HCT116 (cell line): ENCODE measurements around the gene CORO2A. TPM values are rescaled to one million over a fixed set of nuclear protein-coding genes. Genes with fewer than 3 reads are reported as not detected.

Source experiments
- ATAC-seq: fragments of 200-7000 bp; cut with Tn5 transposase; 2 replicates; pipeline ENCODE4 v1.9.1; 2020; ENCODE audit warnings: mild to moderate bottlenecking, moderate library complexity
- BruUV-seq: library from RNA; stranded (reverse); fragments of 400-500 nt; replicated peaks from 2 replicates; lab custom pipeline; 2021; lab: Mats Ljungman, UMichigan
- CTCF ChIA-PET: fragments of 300-600 bp; sonication (Branson Sonifier 250); formaldehyde crosslinking; loops from one replicate; lab custom pipeline; 2021; ENCODE audit warnings: antibody characterized with exemption; lab: Charles Lee
- POLR2A ChIA-PET: fragments of 300-600, 350-600 bp; sonication (Branson Sonifier 250); formaldehyde crosslinking; loops from one replicate; lab custom pipeline; 2021; ENCODE audit warnings: antibody characterized with exemption; lab: Charles Lee
- RAD21 ChIA-PET, 2 experiments: fragments of 300-600 bp; sonication (Branson Sonifier 250); formaldehyde crosslinking; loops; one replicate each; lab custom pipeline; 2023; ENCODE audit warnings: low total read pairs in 2 of 2; ENCODE audit not compliant: uncharacterized antibody in 2 of 2, unreplicated experiment in 2 of 2, low non-redundant PET in 1 of 2; lab: Charles Lee
- DNase-seq: peaks from one replicate; pipeline ENCODE4 v3.0.0-alpha.2; 2010; ENCODE audit warnings: low read depth, low spot score
- H2AFZ ChIP-seq: fragments of 200-600 bp; shearing (Covaris generic), sonication (generic); 2 replicates; pipeline ENCODE4 v1.6.1; 2017; ENCODE audit warnings: low read depth, mixed run types, mixed read lengths, antibody characterized with exemption, low read length; ENCODE audit not compliant: poor library complexity, severe bottlenecking
- H3K27ac ChIP-seq: 2 replicates; pipeline ENCODE4 v1.5.1; 2012; ENCODE audit warnings: low read depth, low read length
- H3K27me3 ChIP-seq: fragments of 200-600 bp; sonication (generic); 2 replicates; pipeline ENCODE4 v1.6.1; 2016; ENCODE audit warnings: mixed run types, low read length, mixed read lengths; ENCODE audit not compliant: insufficient read depth
- H3K36me3 ChIP-seq, 2 experiments: fragments of 200-500 bp in 1 of 2; fragments of 200-600 bp in 1 of 2; sonication (Bioruptor generic) in 1 of 2; sonication (generic) in 1 of 2; 2 replicates each; pipeline versions ENCODE4 v1.5.1 to v1.6.1; 2014 to 2016; ENCODE audit warnings: low read length in 2 of 2, inconsistent platforms in 1 of 2, mixed read lengths in 1 of 2, mixed run types in 1 of 2; ENCODE audit not compliant: insufficient read depth in 2 of 2, control insufficient read depth in 1 of 2
- H3K4me1 ChIP-seq, 2 experiments: fragments of 200-600 bp in 1 of 2; sonication (generic) in 1 of 2; 2 replicates each; pipeline versions ENCODE4 v1.5.1 to v1.6.1; 2012 to 2017; ENCODE audit warnings: low read length in 2 of 2, inconsistent platforms in 1 of 2, mild to moderate bottlenecking in 1 of 2, mixed read lengths in 1 of 2, mixed run types in 1 of 2, moderate library complexity in 1 of 2; ENCODE audit not compliant: insufficient read depth in 2 of 2, control insufficient read depth in 1 of 2
- H3K4me2 ChIP-seq: fragments of 200-600 bp; sonication (generic); 2 replicates; pipeline ENCODE4 v1.6.1; 2017; ENCODE audit warnings: mixed run types, low read length, mixed read lengths
- H3K4me3 ChIP-seq, 2 experiments: fragments of 200-600 bp in 1 of 2; sonication (generic) in 1 of 2; replicated peaks in 1 of 2; 2 replicates each; pipeline ENCODE4 v1.5.1; 2011 to 2016; ENCODE audit warnings: low read length in 2 of 2, control low read depth in 1 of 2, low read depth in 1 of 2, mild to moderate bottlenecking in 1 of 2, mixed read lengths in 1 of 2, mixed run types in 1 of 2
- H3K79me2 ChIP-seq: fragments of 200-600 bp; sonication (generic); 2 replicates; pipeline ENCODE4 v1.6.1; 2017; ENCODE audit warnings: mild to moderate bottlenecking, mixed run types, low read length, moderate library complexity, mixed read lengths; ENCODE audit not compliant: insufficient read depth
- H3K9ac ChIP-seq: fragments of 200-600 bp; sonication (generic); 2 replicates; pipeline ENCODE4 v1.6.1; 2016; ENCODE audit warnings: low read length, mixed read lengths
- H3K9me2 ChIP-seq: fragments of 200-600 bp; sonication (generic), shearing (Covaris generic); 2 replicates; pipeline ENCODE4 v1.6.1; 2017; ENCODE audit warnings: mixed run types, mild to moderate bottlenecking, moderate library complexity; ENCODE audit not compliant: insufficient read depth
- H3K9me3 ChIP-seq, 2 experiments: fragments of 200-500 bp in 1 of 2; fragments of 200-600 bp in 1 of 2; sonication (Bioruptor generic) in 1 of 2; sonication (generic) in 1 of 2; 2 replicates each; pipeline ENCODE4 v1.6.1; 2014 to 2017; ENCODE audit warnings: low read length in 2 of 2, mixed read lengths in 2 of 2, inconsistent platforms in 1 of 2, low read depth in 1 of 2, mild to moderate bottlenecking in 1 of 2, mixed run types in 1 of 2, moderate library complexity in 1 of 2; ENCODE audit not compliant: control insufficient read depth in 1 of 2, insufficient read depth in 1 of 2
- H4K20me1 ChIP-seq: fragments of 200-600 bp; sonication (generic), shearing (Covaris generic); 2 replicates; pipeline ENCODE4 v1.6.1; 2017; ENCODE audit warnings: mixed run types, mild to moderate bottlenecking, moderate library complexity; ENCODE audit not compliant: insufficient read depth
- CBX3 ChIP-seq: IDR thresholded peaks from 2 replicates; pipeline ENCODE4 v1.6.1; 2012; ENCODE audit warnings: low read depth
- CEBPB ChIP-seq: IDR thresholded peaks from 2 replicates; pipeline ENCODE4 v1.6.1; 2012; ENCODE audit warnings: low read depth
- EGR1 ChIP-seq: IDR thresholded peaks from 2 replicates; pipeline ENCODE4 v1.6.1; 2012; ENCODE audit warnings: low read depth
- EZH2 ChIP-seq: fragments of 200-600 bp; sonication (generic); IDR thresholded peaks from 2 replicates; pipeline ENCODE4 v1.6.1; 2017; ENCODE audit warnings: antibody characterized with exemption, mixed run types
- EZH2phosphoT487 ChIP-seq: fragments of 200-600 bp; IDR thresholded peaks from 2 replicates; pipeline ENCODE4 v1.6.1; 2018; ENCODE audit warnings: antibody characterized with exemption, borderline replicate concordance
- FOSL1 ChIP-seq: IDR thresholded peaks from 2 replicates; pipeline ENCODE4 v1.6.1; 2012; ENCODE audit warnings: low read depth
- JUND ChIP-seq: IDR thresholded peaks from 2 replicates; pipeline ENCODE4 v1.6.1; 2012
- POLR2A ChIP-seq: IDR thresholded peaks from 2 replicates; pipeline ENCODE4 v1.7.0; 2011; ENCODE audit warnings: borderline replicate concordance; ENCODE audit not compliant: insufficient read depth, insufficient read length; ENCODE audit errors: extremely low read depth
- POLR2AphosphoS5 ChIP-seq: IDR thresholded peaks from 2 replicates; pipeline ENCODE4 v1.6.1; 2011; ENCODE audit warnings: mild to moderate bottlenecking, low read depth, low read length, moderate library complexity
- RAD21 ChIP-seq: IDR thresholded peaks from 2 replicates; pipeline ENCODE4 v1.6.1; 2012; ENCODE audit warnings: low read depth, mild to moderate bottlenecking
- REST ChIP-seq: IDR thresholded peaks from 2 replicates; pipeline ENCODE4 v1.6.1; 2012; ENCODE audit warnings: low read depth
- SIN3A ChIP-seq: IDR thresholded peaks from 2 replicates; pipeline ENCODE4 v1.6.1; 2012; ENCODE audit warnings: low read depth
- SP1 ChIP-seq: IDR thresholded peaks from 2 replicates; pipeline ENCODE4 v1.6.1; 2012; ENCODE audit warnings: low read depth
- SRF ChIP-seq: IDR thresholded peaks from 2 replicates; pipeline ENCODE4 v1.6.1; 2012; ENCODE audit warnings: low read depth
- YY1 ChIP-seq: IDR thresholded peaks from 2 replicates; pipeline ENCODE4 v1.6.1; 2011; ENCODE audit warnings: low read length, low read depth, moderate library complexity, mild to moderate bottlenecking; ENCODE audit not compliant: insufficient replicate concordance; ENCODE audit errors: extremely low read depth
- ZFX ChIP-seq: fragments of 450-650 bp; IDR thresholded peaks from 2 replicates; pipeline ENCODE4 v1.6.1; 2017
- ZNF274 ChIP-seq: fragments of 200-500 bp; sonication (Bioruptor generic); IDR thresholded peaks from 2 replicates; pipeline ENCODE4 v1.6.1; 2014; ENCODE audit warnings: mild to moderate bottlenecking, low read depth, low read length, inconsistent platforms
- intact Hi-C: fragments of 100-400 bp; cut with micrococcal nuclease; formaldehyde crosslinking; loops from 2 replicates; pipeline ENCODE4 v1.10.0; 2022
- total RNA-seq: library from RNA; stranded (reverse); gene quantifications from one replicate; pipeline ENCODE4 v1.2.1, GENCODE V29; 2021; ENCODE audit not compliant: unreplicated experiment
- TF ChIP-seq, protein P1 (sequence below), 3 experiments: fragments of 200-600 bp in 1 of 3; sonication (generic) in 1 of 3; IDR thresholded peaks in 2 of 3; conservative IDR thresholded peaks in 1 of 3; 2 replicates each; pipeline ENCODE4 v1.5.1; 2012 to 2017; ENCODE audit warnings: low read depth in 2 of 3, low read length in 2 of 3, antibody characterized with exemption in 1 of 3, borderline replicate concordance in 1 of 3, control low read depth in 1 of 3, mild to moderate bottlenecking in 1 of 3, mixed read lengths in 1 of 3, mixed run types in 1 of 3, moderate library complexity in 1 of 3; ENCODE audit not compliant: insufficient read depth in 1 of 3
- TF ChIP-seq, protein P2 (sequence below): IDR thresholded peaks from 2 replicates; pipeline ENCODE4 v1.6.1; 2012
- TF ChIP-seq, protein P3 (sequence below): IDR thresholded peaks from 2 replicates; pipeline ENCODE4 v1.6.1; 2011; ENCODE audit warnings: mild to moderate bottlenecking, low read length, moderate library complexity; ENCODE audit not compliant: insufficient replicate concordance; ENCODE audit errors: extremely low read depth

Gene CORO2A
- total RNA-seq, 1 experiment from 2014 or later = 5.7 TPM

DNA sequence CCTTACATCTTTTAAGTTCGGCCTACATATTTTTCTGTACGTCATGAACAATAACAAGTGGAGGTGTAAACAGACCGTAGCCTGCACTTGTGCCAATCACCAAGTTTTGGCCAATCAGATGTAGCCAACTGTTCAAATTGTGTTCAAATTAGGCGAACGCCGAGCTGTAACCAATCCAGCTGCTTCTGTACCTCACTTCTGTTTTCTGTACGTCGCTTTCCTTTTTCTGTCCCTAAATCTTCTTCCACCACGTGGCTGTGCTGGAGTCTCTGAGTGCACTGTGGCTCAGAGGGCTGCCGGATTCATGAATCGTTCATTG lies 99.9 kb downstream of the CORO2A start:
- H3K4me3 ChIP-seq = no peak overlapping the region
- intact Hi-C loops = no loop called here
- 0 out of 4 replicates have a peak, but pooled peaks cover 0 to 6% of the 10 kb centered on the region in 2 experiments for H3K36me3 ChIP-seq
- TF ChIP-seq POLR2A (no peak), SIN3A (no peak), CEBPB (no peak), ZFX (no peak), SP1 (no peak), EZH2 (no peak), JUND (no peak), EGR1 (no peak), CBX3 (no peak), EZH2phosphoT487 (no peak), FOSL1 (no peak), SRF (no peak), REST (no peak), YY1 (no peak), RAD21 (no peak), POLR2AphosphoS5 (no peak), ZNF274 (no peak)
- TF ChIP-seq, protein P1, sequence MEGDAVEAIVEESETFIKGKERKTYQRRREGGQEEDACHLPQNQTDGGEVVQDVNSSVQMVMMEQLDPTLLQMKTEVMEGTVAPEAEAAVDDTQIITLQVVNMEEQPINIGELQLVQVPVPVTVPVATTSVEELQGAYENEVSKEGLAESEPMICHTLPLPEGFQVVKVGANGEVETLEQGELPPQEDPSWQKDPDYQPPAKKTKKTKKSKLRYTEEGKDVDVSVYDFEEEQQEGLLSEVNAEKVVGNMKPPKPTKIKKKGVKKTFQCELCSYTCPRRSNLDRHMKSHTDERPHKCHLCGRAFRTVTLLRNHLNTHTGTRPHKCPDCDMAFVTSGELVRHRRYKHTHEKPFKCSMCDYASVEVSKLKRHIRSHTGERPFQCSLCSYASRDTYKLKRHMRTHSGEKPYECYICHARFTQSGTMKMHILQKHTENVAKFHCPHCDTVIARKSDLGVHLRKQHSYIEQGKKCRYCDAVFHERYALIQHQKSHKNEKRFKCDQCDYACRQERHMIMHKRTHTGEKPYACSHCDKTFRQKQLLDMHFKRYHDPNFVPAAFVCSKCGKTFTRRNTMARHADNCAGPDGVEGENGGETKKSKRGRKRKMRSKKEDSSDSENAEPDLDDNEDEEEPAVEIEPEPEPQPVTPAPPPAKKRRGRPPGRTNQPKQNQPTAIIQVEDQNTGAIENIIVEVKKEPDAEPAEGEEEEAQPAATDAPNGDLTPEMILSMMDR (IDR thresholded peaks at IDR 0.05 in 2 of 3, conservative IDR thresholded peaks at IDR 0.05 in 1 of 3; ENCODE audit: borderline replicate concordance in 1 of 3, insufficient read depth in 1 of 3, low read depth in 2 of 3, low read length in 2 of 3) = no peak
- TF ChIP-seq, protein P2, sequence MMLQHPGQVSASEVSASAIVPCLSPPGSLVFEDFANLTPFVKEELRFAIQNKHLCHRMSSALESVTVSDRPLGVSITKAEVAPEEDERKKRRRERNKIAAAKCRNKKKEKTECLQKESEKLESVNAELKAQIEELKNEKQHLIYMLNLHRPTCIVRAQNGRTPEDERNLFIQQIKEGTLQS = no peak
- TF ChIP-seq, protein P3, sequence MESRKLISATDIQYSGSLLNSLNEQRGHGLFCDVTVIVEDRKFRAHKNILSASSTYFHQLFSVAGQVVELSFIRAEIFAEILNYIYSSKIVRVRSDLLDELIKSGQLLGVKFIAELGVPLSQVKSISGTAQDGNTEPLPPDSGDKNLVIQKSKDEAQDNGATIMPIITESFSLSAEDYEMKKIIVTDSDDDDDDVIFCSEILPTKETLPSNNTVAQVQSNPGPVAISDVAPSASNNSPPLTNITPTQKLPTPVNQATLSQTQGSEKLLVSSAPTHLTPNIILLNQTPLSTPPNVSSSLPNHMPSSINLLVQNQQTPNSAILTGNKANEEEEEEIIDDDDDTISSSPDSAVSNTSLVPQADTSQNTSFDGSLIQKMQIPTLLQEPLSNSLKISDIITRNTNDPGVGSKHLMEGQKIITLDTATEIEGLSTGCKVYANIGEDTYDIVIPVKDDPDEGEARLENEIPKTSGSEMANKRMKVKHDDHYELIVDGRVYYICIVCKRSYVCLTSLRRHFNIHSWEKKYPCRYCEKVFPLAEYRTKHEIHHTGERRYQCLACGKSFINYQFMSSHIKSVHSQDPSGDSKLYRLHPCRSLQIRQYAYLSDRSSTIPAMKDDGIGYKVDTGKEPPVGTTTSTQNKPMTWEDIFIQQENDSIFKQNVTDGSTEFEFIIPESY = no peak
- no peaks in the 10 kb centered on the region for H4K20me1 ChIP-seq
- H3K27ac ChIP-seq = no peak overlapping the region
- no peak overlapping the region for H3K9ac ChIP-seq
- no peak overlapping the region for H3K4me2 ChIP-seq
- ChIA-PET POLR2A (interaction anchor here (0.6 kb wide), 1 partner anchor 36 kb away, joined by 3 read pairs; the partner anchor contains the start of gene NANS), RAD21 (no interaction called here), CTCF (no interaction called here)
- H3K9me3 ChIP-seq = no peaks in the 10 kb centered on the region
- no peak overlapping the region for H2AFZ ChIP-seq
- H3K27me3 ChIP-seq = no peaks in the 10 kb centered on the region
- no peak for ATAC-seq
- no peak for DNase-seq
- no peaks in the 10 kb centered on the region for H3K79me2 ChIP-seq
- no peaks in the 10 kb centered on the region for H3K4me1 ChIP-seq
- BruUV-seq = TSS peak; percentile 39
- H3K9me2 ChIP-seq = no peaks in the 10 kb centered on the region
